Mesenchymal stem cell (in vitro differentiated cells and primary cell): ENCODE data around the gene CTBP2.

Experiments used
- DNase-seq: peaks from one replicate; pipeline ENCODE4 v3.0.0-alpha.2; 2013
- H2AFZ ChIP-seq: one replicate; pipeline ENCODE4 v1.6.1; 2013; ENCODE audit warnings: low read depth, mild to moderate bottlenecking, control low read depth, inconsistent platforms, low read length, moderate library complexity
- H2AK5ac ChIP-seq: 2 replicates; pipeline ENCODE4 v1.6.1; 2013; ENCODE audit warnings: low read length, moderate library complexity, mild to moderate bottlenecking, inconsistent platforms; ENCODE audit not compliant: severe bottlenecking
- H2BK120ac ChIP-seq: one replicate; pipeline ENCODE4 v1.6.1; 2013; ENCODE audit warnings: low read depth, mild to moderate bottlenecking, inconsistent platforms, low read length, moderate library complexity
- H2BK12ac ChIP-seq, 2 experiments: one replicate each; pipeline ENCODE4 v1.6.1; 2013; ENCODE audit warnings: inconsistent platforms in 2 of 2, low read length in 2 of 2, mild to moderate bottlenecking in 2 of 2, moderate library complexity in 2 of 2, control low read depth in 1 of 2
- H2BK15ac ChIP-seq: one replicate; pipeline ENCODE4 v1.6.1; 2013; ENCODE audit warnings: mild to moderate bottlenecking, low read depth, inconsistent platforms; ENCODE audit not compliant: poor library complexity, severe bottlenecking
- H2BK5ac ChIP-seq: 2 replicates; pipeline ENCODE4 v1.6.1; 2013; ENCODE audit warnings: low read depth, mild to moderate bottlenecking, low read length, control low read depth, inconsistent platforms; ENCODE audit not compliant: poor library complexity, severe bottlenecking
- H3K14ac ChIP-seq, 2 experiments: one replicate each; pipeline ENCODE4 v1.6.1; 2013; ENCODE audit warnings: inconsistent platforms in 2 of 2, low read length in 2 of 2, control low read depth in 1 of 2, mild to moderate bottlenecking in 1 of 2, moderate library complexity in 1 of 2
- H3K18ac ChIP-seq, 2 experiments: one replicate each; pipeline ENCODE4 v1.6.1; 2013; ENCODE audit warnings: inconsistent platforms in 2 of 2, low read length in 2 of 2, control low read depth in 1 of 2, low read depth in 1 of 2, mild to moderate bottlenecking in 1 of 2
- H3K23ac ChIP-seq, 2 experiments: one replicate each; pipeline ENCODE4 v1.6.1; 2013; ENCODE audit warnings: inconsistent platforms in 2 of 2, low read length in 2 of 2, mild to moderate bottlenecking in 2 of 2, moderate library complexity in 2 of 2, control low read depth in 1 of 2
- H3K27ac ChIP-seq: 2 replicates; pipeline ENCODE4 v1.5.1; 2013; ENCODE audit warnings: mild to moderate bottlenecking, moderate library complexity, low read length, control low read depth, inconsistent platforms; ENCODE audit not compliant: poor library complexity, severe bottlenecking
- H3K27me3 ChIP-seq, 2 experiments: 2 replicates each; pipeline versions ENCODE4 v1.6.1 to v1.7.0; 2013; ENCODE audit warnings: low read length in 2 of 2, mild to moderate bottlenecking in 2 of 2, moderate library complexity in 2 of 2, control low read depth in 1 of 2, inconsistent platforms in 1 of 2; ENCODE audit not compliant: control insufficient read depth in 1 of 2, insufficient read depth in 1 of 2
- H3K36me3 ChIP-seq, 2 experiments: 2 replicates each; pipeline versions ENCODE4 v1.6.1 to v1.7.0; 2013; ENCODE audit warnings: low read length in 2 of 2, control low read depth in 1 of 2, inconsistent platforms in 1 of 2, low read depth in 1 of 2, mild to moderate bottlenecking in 1 of 2; ENCODE audit not compliant: insufficient read depth in 2 of 2, control insufficient read depth in 1 of 2
- H3K4ac ChIP-seq, 2 experiments: one replicate each; pipeline ENCODE4 v1.6.1; 2013; ENCODE audit warnings: inconsistent platforms in 2 of 2, low read length in 2 of 2, mild to moderate bottlenecking in 2 of 2, moderate library complexity in 2 of 2, control low read depth in 1 of 2, low read depth in 1 of 2
- H3K4me1 ChIP-seq: 2 replicates; pipeline ENCODE4 v1.6.1; 2013; ENCODE audit warnings: low read depth, low read length, control low read depth; ENCODE audit not compliant: control insufficient read depth, insufficient read depth
- H3K4me2 ChIP-seq: 2 replicates; pipeline ENCODE4 v1.6.1; 2013; ENCODE audit warnings: low read length, mild to moderate bottlenecking, inconsistent platforms; ENCODE audit not compliant: poor library complexity, severe bottlenecking
- H3K4me3 ChIP-seq, 2 experiments: 2 replicates each; pipeline versions ENCODE4 v1.5.1 to v1.7.0; 2013; ENCODE audit warnings: low read length in 2 of 2, mild to moderate bottlenecking in 2 of 2, control low read depth in 1 of 2, low read depth in 1 of 2; ENCODE audit not compliant: insufficient read depth in 1 of 2
- H3K79me1 ChIP-seq: replicated peaks from 2 replicates; pipeline ENCODE4 v1.6.1; 2013; ENCODE audit warnings: mild to moderate bottlenecking, control low read depth, low read length, inconsistent platforms; ENCODE audit not compliant: poor library complexity, severe bottlenecking
- H3K9ac ChIP-seq: 2 replicates; pipeline ENCODE4 v1.7.0; 2013; ENCODE audit warnings: mild to moderate bottlenecking, low read length, moderate library complexity
- H3K9me3 ChIP-seq: 2 replicates; pipeline ENCODE4 v1.7.0; 2013; ENCODE audit warnings: mild to moderate bottlenecking, low read length; ENCODE audit not compliant: control insufficient read depth
- H4K8ac ChIP-seq: one replicate; pipeline ENCODE4 v1.6.1; 2013; ENCODE audit warnings: inconsistent platforms, mild to moderate bottlenecking, low read length, moderate library complexity
- H4K91ac ChIP-seq: one replicate; pipeline ENCODE4 v1.6.1; 2013; ENCODE audit warnings: mild to moderate bottlenecking, low read length, inconsistent platforms
- WGBS: methylation state at CpG from one replicate; pipeline ENCODE4 v1.1.7; 2013; ENCODE audit warnings: mixed read lengths; 5-methylcytosine and 5-hydroxymethylcytosine counted together

Gene CTBP2

GRCh38 chr10:125072794-125073193, 87.6 kb downstream of the CTBP2 start:
- DNase-seq = no peak
- no peak overlapping the region for H2AK5ac ChIP-seq
- no peaks in the 10 kb centered on the region for H3K9me3 ChIP-seq
- peaks cover 64% of the 10 kb centered on the region for H3K79me1 ChIP-seq
- H3K27ac ChIP-seq = no peak overlapping the region
- no peak overlapping the region for H3K18ac ChIP-seq
- H3K4ac ChIP-seq = no peak overlapping the region
- H3K23ac ChIP-seq = no peak overlapping the region
- no peak overlapping the region for H2BK12ac ChIP-seq
- no peak overlapping the region for H4K91ac ChIP-seq
- no peak overlapping the region for H3K4me3 ChIP-seq
- no peak overlapping the region for H2AFZ ChIP-seq
- no peak overlapping the region for H3K14ac ChIP-seq
- no peak overlapping the region for H4K8ac ChIP-seq
- H3K9ac ChIP-seq = no peak overlapping the region
- peaks cover 19% of the 10 kb centered on the region for H3K4me1 ChIP-seq
- H2BK5ac ChIP-seq = no peak overlapping the region
- 93% methylated on average over 4 of the region's 4 CpGs for WGBS
- H2BK15ac ChIP-seq = no peak overlapping the region
- H3K4me2 ChIP-seq = no peak overlapping the region
- peaks cover 18 to 39% of the 10 kb centered on the region in 2 experiments for H3K36me3 ChIP-seq
- no peak overlapping the region for H2BK120ac ChIP-seq
- H3K27me3 ChIP-seq = no peaks in the 10 kb centered on the region

- H3K18ac ChIP-seq = no peak overlapping the region
- H3K4me1 ChIP-seq = peaks cover 24% of the 10 kb centered on the region
- DNase-seq = no peak
- H2BK120ac ChIP-seq = no peak overlapping the region
- H3K36me3 ChIP-seq = peaks cover 24 to 34% of the 10 kb centered on the region in 2 experiments
- H3K4ac ChIP-seq = no peak overlapping the region
- H2BK5ac ChIP-seq = no peak overlapping the region
- H3K9ac ChIP-seq = no peak overlapping the region
- H3K14ac ChIP-seq = no peak overlapping the region
- no peak overlapping the region for H3K27ac ChIP-seq
- no peaks in the 10 kb centered on the region for H3K9me3 ChIP-seq
- H3K79me1 ChIP-seq = peaks cover 56% of the 10 kb centered on the region
- H2AFZ ChIP-seq = no peak overlapping the region
- WGBS = 96% methylated on average over 11 of the region's 11 CpGs
- no peak overlapping the region for H2AK5ac ChIP-seq
- H2BK12ac ChIP-seq = no peak overlapping the region
- H3K4me3 ChIP-seq = no peak overlapping the region
- no peak overlapping the region for H4K91ac ChIP-seq
- no peak overlapping the region for H3K4me2 ChIP-seq
- H3K27me3 ChIP-seq = no peaks in the 10 kb centered on the region
- no peak overlapping the region for H3K23ac ChIP-seq
- H4K8ac ChIP-seq = no peak overlapping the region
- H2BK15ac ChIP-seq = no peak overlapping the region
Observed at GRCh38 chr10:125071008-125071407, 89.4 kb downstream of the CTBP2 start.

- Histone ChIP-seq H2BK120ac (no peak overlapping the region), H3K79me1 (peaks cover 43% of the 10 kb centered on the region), H4K8ac (no peak overlapping the region), H3K36me3 (peaks cover 15 to 24% of the 10 kb centered on the region in 2 experiments), H3K4me3 (no peak overlapping the region), H3K23ac (no peak overlapping the region), H3K9me3 (no peaks in the 10 kb centered on the region), H3K4ac (no peak overlapping the region), H2BK12ac (no peak overlapping the region), H2BK5ac (no peak overlapping the region), H3K4me2 (no peak overlapping the region), H2BK15ac (no peak overlapping the region), H2AFZ (no peak overlapping the region), H3K27ac (no peak overlapping the region), H3K9ac (no peak overlapping the region), H3K18ac (no peak overlapping the region), H3K4me1 (peaks cover 39% of the 10 kb centered on the region), H3K14ac (no peak overlapping the region), H2AK5ac (no peak overlapping the region), H3K27me3 (no peaks in the 10 kb centered on the region), H4K91ac (no peak overlapping the region)
- DNase-seq = no peak
- 84% methylated on average over 2 of the region's 2 CpGs for WGBS
Observed at GRCh38 chr10:125068406-125068805, 92.0 kb downstream of the CTBP2 start.

DNA sequence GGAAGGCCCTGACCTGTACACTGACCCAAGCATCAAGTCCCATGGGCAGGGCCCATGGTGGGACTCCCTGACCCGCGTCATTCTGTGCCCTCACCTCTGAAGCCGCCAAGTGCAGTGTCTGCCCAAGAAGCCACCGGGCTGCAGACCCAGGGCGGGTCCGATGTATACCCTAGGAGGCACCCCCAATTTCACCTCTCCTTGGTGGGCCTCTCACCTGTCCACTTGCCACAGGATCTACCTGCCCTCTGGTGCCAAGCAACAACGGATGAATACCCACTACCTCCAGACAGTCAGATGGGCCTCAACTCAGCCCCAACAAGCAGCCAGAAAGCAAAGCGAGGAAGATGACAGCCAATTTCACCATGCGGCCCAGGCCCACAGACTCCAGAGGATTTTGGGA, 92.6 kb downstream of the CTBP2 start:
- no peak overlapping the region for H4K8ac ChIP-seq
- no peak overlapping the region for H3K18ac ChIP-seq
- H3K9ac ChIP-seq = no peak overlapping the region
- peak overlapping the region; percentile 1 for H2AK5ac ChIP-seq
- no peak overlapping the region for H3K4ac ChIP-seq
- no peak overlapping the region for H4K91ac ChIP-seq
- H3K4me3 ChIP-seq = no peak overlapping the region
- H2BK15ac ChIP-seq = no peak overlapping the region
- WGBS = 98% methylated on average over 9 of the region's 9 CpGs
- DNase-seq = no peak
- H2BK120ac ChIP-seq = no peak overlapping the region
- H3K27ac ChIP-seq = no peak overlapping the region
- no peak overlapping the region for H3K4me2 ChIP-seq
- H3K27me3 ChIP-seq = no peaks in the 10 kb centered on the region
- H3K36me3 ChIP-seq = peaks cover 11 to 21% of the 10 kb centered on the region in 2 experiments
- no peak overlapping the region for H3K14ac ChIP-seq
- peaks cover 38% of the 10 kb centered on the region for H3K79me1 ChIP-seq
- no peak overlapping the region for H2BK5ac ChIP-seq
- H3K4me1 ChIP-seq = peaks cover 45% of the 10 kb centered on the region
- H2AFZ ChIP-seq = no peak overlapping the region
- H3K9me3 ChIP-seq = no peaks in the 10 kb centered on the region
- H3K23ac ChIP-seq = no peak overlapping the region
- no peak overlapping the region for H2BK12ac ChIP-seq
